ENCODE data around the gene LPAR3. TPM values are rescaled to one million over a fixed set of nuclear protein-coding genes. Genes with fewer than 3 reads are reported as not detected.
"Not testable (repeated sequence)": the region's sequence is repeated elsewhere in the genome, so short reads cannot be mapped to it uniquely, and the experiment has no call there.

LPAR3 gene
- total RNA-seq, 1 experiment from 2014 or later, result 0.13 TPM

- ChIA-PET POLR2A (ENCODE audit: low non-redundant PET) (no interaction called here), CTCF (no interaction called here)
- TF ChIP-seq EZH2 (IDR thresholded peaks at IDR 0.05; ENCODE audit: borderline replicate concordance, low read depth, low read length, poor library complexity, severe bottlenecking) (no peak), CTCF (conservative IDR thresholded peaks at IDR 0.05; ENCODE audit: low read depth, low read length) (no peak)
- Histone ChIP-seq H3K27ac (ENCODE audit: low read depth, low read length, poor library complexity, severe bottlenecking) (no peak overlapping the region), H3K36me3 (ENCODE audit: insufficient read depth, low read length, poor library complexity, severe bottlenecking) (no peaks in the 10 kb centered on the region), H3K27me3 (replicated peaks; ENCODE audit: insufficient read depth, low read depth, low read length, poor library complexity) (peaks cover 9% of the 10 kb centered on the region), H3K4me3 (ENCODE audit: low read depth, low read length, poor library complexity, severe bottlenecking) (no peak overlapping the region), H3K9me3 (ENCODE audit: low read depth, low read length, poor library complexity, severe bottlenecking) (no peaks in the 10 kb centered on the region), H3K4me1 (ENCODE audit: insufficient read depth, low read length, poor library complexity, severe bottlenecking) (no peaks in the 10 kb centered on the region)
- no peak for DNase-seq (ENCODE audit: low spot score)
- no TSS peak for BruUV-seq (replicated peaks)
- intact Hi-C loops (cut with micrococcal nuclease; ENCODE audit: unreplicated experiment), result no loop called here
Observed at GRCh38 chr1:84907095-84907827, 14.3 kb upstream of the LPAR3 start.

GRCh38 chr1:84902727-84903126 lies 9.7 kb upstream of the LPAR3 start:
- CTCF ChIA-PET, result not testable (repeated sequence)

GRCh38 chr1:84899969-84900368 lies 7.0 kb upstream of the LPAR3 start:
- H3K27me3 ChIP-seq (replicated peaks; ENCODE audit: insufficient read depth, low read depth, low read length, poor library complexity), result peaks cover 10% of the 10 kb centered on the region
- TF ChIP-seq CTCF (conservative IDR thresholded peaks at IDR 0.05; ENCODE audit: low read depth, low read length) (no peak), EZH2 (IDR thresholded peaks at IDR 0.05; ENCODE audit: borderline replicate concordance, low read depth, low read length, poor library complexity, severe bottlenecking) (no peak)
- H3K4me1 ChIP-seq (ENCODE audit: insufficient read depth, low read length, poor library complexity, severe bottlenecking), result no peaks in the 10 kb centered on the region
- CTCF ChIA-PET, result no interaction called here
- intact Hi-C loops (cut with micrococcal nuclease; ENCODE audit: unreplicated experiment), result no loop called here
- no peaks in the 10 kb centered on the region for H3K9me3 ChIP-seq (ENCODE audit: low read depth, low read length, poor library complexity, severe bottlenecking)
- H3K27ac ChIP-seq (ENCODE audit: low read depth, low read length, poor library complexity, severe bottlenecking), result no peak overlapping the region
- no peaks in the 10 kb centered on the region for H3K36me3 ChIP-seq (ENCODE audit: insufficient read depth, low read length, poor library complexity, severe bottlenecking)
- no TSS peak for BruUV-seq (replicated peaks)
- no peak for DNase-seq (ENCODE audit: low spot score)
- POLR2A ChIA-PET (ENCODE audit: low non-redundant PET), result no interaction called here
- H3K4me3 ChIP-seq (ENCODE audit: low read depth, low read length, poor library complexity, severe bottlenecking), result no peak overlapping the region

More at GRCh38 chr1:84902727-84903126, 9.7 kb upstream of the LPAR3 start:
- intact Hi-C loops (cut with micrococcal nuclease; ENCODE audit: unreplicated experiment); POLR2A ChIA-PET (ENCODE audit: low non-redundant PET); DNase-seq (ENCODE audit: low spot score); H3K27me3 ChIP-seq (replicated peaks; ENCODE audit: insufficient read depth, low read depth, low read length, poor library complexity); H3K36me3 ChIP-seq (ENCODE audit: insufficient read depth, low read length, poor library complexity, severe bottlenecking); H3K27ac ChIP-seq (ENCODE audit: low read depth, low read length, poor library complexity, severe bottlenecking); BruUV-seq (replicated peaks); H3K4me3 ChIP-seq (ENCODE audit: low read depth, low read length, poor library complexity, severe bottlenecking); H3K4me1 ChIP-seq (ENCODE audit: insufficient read depth, low read length, poor library complexity, severe bottlenecking); H3K9me3 ChIP-seq (ENCODE audit: low read depth, low read length, poor library complexity, severe bottlenecking): not testable (repeated sequence)

GRCh38 chr1:84896279-84896678 lies 3.3 kb upstream of the LPAR3 start:
- Histone ChIP-seq H3K27me3 (replicated peaks; ENCODE audit: insufficient read depth, low read depth, low read length, poor library complexity) (peaks cover 38% of the 10 kb centered on the region), H3K9me3 (ENCODE audit: low read depth, low read length, poor library complexity, severe bottlenecking) (no peaks in the 10 kb centered on the region), H3K27ac (ENCODE audit: low read depth, low read length, poor library complexity, severe bottlenecking) (no peak overlapping the region), H3K4me1 (ENCODE audit: insufficient read depth, low read length, poor library complexity, severe bottlenecking) (no peaks in the 10 kb centered on the region), H3K36me3 (ENCODE audit: insufficient read depth, low read length, poor library complexity, severe bottlenecking) (no peaks in the 10 kb centered on the region), H3K4me3 (ENCODE audit: low read depth, low read length, poor library complexity, severe bottlenecking) (no peak overlapping the region)
- DNase-seq (ENCODE audit: low spot score), result no peak
- intact Hi-C loops (cut with micrococcal nuclease; ENCODE audit: unreplicated experiment), result no loop called here
- POLR2A ChIA-PET (ENCODE audit: low non-redundant PET), result no interaction called here
- TF ChIP-seq EZH2 (IDR thresholded peaks at IDR 0.05; ENCODE audit: borderline replicate concordance, low read depth, low read length, poor library complexity, severe bottlenecking) (no peak), CTCF (conservative IDR thresholded peaks at IDR 0.05; ENCODE audit: low read depth, low read length) (no peak)
- no TSS peak for BruUV-seq (replicated peaks)
- CTCF ChIA-PET, result no interaction called here

Data from A673 (cell line).